GM21528 (cell line): ENCODE measurements around the gene TLE6.
A peak's percentile ranks its signal among the peaks of the same experiment; 100 is the strongest.
"Not testable (repeated sequence)": the region's sequence is repeated elsewhere in the genome, so short reads cannot be mapped to it uniquely, and the experiment has no call there.

Experiments used
- ATAC-seq: cut with Tn5 transposase; IDR thresholded peaks from one replicate; pipeline ENCODE4 v1.9.1; 2021; ENCODE audit warnings: mild to moderate bottlenecking, moderate library complexity; ENCODE audit not compliant: unreplicated experiment, low FRiP score

Gene TLE6

DNA sequence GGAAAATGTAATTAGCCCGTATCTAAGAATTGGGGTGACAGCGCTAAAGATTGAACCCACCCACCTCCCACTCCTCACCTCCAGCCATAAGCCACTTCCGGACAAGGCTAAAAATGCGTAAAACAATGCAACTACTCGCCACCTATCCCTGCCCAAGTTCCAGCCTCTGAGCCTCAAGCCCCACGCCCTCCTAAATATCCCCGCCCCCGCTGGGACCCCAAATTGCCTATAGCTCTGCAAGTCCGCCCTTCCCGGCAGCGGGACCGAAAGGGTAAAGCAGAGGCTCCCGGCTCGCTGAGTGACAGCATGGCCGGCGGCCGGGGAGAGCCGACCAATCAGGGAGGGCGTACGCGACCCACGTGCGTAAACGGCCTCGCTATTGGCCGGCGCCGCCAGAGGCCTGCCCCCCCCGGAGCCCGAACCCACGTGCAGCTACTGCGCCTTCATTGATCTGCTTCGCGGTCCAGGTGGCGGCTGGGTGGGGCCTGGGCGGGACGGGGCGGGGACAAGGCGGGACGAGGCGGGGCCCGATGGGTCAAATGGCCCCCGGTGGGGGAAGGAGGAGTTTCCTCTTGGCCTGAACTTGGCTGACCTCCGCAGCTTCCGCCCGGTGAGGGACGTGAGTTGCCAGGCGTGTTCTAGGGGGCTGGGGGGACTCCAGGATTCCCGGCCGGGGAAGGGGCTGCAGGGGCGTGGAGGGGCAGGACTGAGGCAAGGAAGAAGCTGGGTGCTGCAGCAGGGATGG is at the start of gene TLE6:
Gene TLE6 (plus strand): TSS at position 564 of the 745 bp plus-strand sequence. CDS start 670 bp downstream, outside the sequence.
- peak; percentile 90 for ATAC-seq

DNA sequence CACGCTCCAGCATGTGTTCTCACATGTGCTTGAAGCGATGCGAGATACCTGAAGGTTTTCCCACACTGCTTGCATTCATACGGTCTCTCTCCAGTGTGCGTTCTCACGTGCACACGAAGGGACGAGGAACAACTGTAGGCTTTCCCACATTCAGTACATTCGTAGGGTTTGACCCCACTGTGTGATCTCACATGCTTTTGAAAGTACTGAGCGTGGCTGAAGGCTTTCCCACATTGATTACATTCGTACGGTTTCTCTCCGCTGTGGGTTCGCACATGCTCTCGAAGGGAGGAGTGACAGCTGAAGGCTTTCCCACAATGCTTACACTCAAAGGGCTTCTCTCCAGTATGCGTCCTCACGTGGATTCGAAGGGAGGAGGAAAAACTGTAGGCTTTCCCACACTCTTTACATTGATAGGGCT is 43.9 kb upstream of the TLE6 start:
- no peak for ATAC-seq

- not testable (repeated sequence) for ATAC-seq
These were observed 41.5 kb upstream of the TLE6 start for GRCh38 chr19:2935863-2936262.

- ATAC-seq, result no peak
These were observed 34.3 kb upstream of the TLE6 start for GRCh38 chr19:2942928-2943640.

GRCh38 chr19:2944403-2944774 is 33.0 kb upstream of the TLE6 start:
- ATAC-seq, result no peak

DNA sequence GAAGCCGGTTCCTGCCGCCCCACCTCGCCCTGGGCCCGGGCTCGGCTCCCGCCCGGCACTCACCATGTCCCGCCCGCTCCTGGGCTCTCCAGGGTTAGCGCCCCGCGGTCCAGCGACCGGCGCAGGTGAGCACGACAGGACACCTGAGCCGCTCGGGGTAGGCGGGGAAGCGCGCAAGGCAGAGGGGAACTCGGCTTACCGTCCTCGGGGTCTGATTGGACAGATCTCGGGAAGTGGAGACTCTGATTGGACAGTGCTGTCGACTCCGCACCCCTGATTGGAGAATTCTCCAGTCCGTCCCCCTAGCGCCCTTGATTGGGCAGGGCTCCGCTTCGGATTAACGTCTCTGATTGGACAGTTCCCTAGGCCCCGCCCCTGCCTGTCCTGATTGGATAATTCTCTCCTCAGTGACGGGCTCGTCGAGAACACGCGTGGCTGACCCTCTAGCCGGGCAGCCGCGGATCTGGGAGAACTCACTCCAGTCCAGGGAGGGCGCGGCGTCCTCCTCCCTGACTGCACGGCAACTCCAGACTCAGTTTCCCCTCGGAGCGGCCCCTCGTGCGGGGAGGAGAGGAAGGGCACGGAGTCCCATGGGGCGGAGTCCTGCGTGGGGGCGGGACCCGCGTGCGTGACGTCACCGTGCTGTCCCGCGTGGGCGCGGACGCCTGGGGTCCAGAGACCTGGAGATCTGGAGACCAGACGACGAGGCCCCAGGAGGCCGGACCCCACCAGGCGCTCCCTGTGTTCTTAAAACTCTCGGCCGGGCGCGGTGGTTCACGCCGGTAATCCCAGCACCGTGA is 32.4 kb upstream of the TLE6 start, which contains the start of gene ZNF77:
Gene ZNF77 (minus strand): TSS at position 197 of the 800 bp plus-strand sequence. CDS start 131 bp downstream, at position 66.
- ATAC-seq, result peak; percentile 84

DNA sequence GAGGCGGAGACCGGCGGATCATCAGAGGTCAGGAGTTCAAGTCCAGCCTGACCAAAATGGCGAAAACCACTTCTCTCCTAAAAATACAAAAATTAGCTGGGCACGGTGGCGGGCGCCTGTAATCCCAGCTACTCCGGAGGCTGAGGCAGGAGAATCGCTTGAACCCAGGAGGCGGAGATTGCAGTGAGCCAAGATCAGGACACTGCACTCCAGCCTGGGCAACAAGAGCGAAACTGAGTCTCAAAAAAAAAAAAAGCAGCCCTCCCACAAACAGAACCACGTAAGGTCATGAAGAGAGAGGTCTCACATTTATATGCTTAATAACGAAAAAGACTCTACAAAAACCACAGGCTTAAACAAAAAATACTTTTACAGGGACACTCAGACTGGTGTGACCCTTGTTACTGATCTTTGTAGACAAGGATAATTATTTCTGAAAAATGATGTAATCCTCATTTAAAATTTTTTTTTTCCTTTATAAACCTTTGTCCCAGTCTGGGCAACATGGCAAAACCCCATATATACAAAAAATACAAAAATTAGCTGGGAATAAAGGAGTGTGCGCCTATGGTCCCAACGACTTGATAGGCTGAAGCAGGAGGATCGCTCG is 31.7 kb upstream of the TLE6 start:
- ATAC-seq, result no peak

DNA sequence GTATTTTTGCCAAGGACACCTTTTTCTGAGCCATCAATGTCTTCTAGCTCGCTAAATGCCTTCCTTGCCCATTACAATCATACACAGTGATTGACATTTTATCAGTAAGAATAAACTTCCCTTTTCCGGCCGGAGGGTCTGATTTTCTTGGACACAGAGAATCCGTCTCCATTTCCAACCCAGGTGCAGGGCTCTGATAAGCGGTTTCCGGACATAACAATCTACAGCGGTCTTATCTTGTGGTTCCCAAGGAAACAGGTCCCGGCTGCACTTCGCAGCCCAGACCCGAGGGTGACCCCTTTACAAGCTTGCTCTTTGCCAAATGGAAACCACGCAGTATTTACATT is 27.5 kb upstream of the TLE6 start:
- ATAC-seq, result peak; percentile 5

DNA sequence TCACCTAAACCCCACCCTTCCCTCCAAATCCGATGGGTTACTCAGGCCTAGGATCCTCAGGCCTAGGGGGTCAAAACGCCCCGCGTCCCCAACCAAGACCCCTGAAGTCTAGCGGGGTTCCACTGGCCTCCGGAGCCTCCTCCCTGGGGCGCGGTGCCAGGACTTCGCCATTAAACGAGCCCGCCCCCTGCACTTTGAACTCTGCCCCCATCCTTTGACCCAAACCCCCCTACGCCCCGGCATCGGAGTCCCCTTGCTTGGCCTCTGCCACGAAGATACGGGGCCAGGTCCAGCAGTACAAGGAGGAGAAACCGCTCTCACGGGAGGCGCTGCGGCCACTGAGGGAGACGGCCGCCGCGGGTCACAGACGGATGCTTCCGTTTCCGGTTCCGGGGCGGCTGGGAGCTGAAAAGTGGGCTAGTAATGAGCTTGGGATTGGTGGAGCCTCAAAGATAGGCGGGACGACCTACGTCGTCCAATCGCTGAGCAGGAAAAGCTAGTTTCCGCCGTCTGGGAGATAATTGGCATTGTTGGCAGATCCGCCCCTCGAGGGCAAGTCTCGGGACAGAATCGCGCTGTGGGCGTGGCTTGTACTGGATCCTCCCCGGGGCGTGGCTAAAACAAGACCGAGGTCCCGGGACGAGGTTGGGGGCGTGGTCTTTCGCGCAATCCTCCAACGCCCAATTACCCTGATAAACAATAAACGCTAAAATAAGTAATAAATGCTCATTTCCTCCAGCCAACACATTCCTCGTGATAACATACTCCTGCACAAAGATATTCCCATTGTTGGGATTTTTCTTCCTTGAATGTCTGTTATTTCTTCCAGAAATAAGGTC is 26.9 kb upstream of the TLE6 start:
- ATAC-seq, result peak; percentile 95

DNA sequence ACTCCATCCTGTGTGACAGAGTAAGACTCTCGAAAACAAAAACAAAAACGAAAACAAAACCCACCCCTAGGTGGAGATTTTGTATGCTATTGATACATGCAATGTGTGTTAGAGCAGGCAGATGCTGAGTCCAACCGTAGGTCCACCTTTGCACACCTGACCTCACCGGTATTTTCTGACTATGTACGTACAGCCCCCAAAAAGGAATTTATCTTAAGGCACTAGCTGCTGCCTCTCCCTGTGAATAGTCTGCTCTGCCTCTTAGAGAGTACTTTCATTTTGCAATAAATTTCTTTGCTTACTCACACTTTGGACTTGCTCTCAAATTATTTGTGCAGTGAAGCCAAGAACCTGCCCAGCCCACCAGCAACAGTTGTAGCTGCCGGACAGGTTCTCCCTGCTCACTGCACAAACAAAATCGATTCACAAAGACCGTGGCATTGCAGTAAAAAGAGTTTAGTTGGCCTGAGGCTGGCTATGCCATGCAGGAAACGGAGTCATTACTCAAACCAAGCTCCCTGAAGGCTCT is 24.3 kb upstream of the TLE6 start:
- no peak for ATAC-seq

GRCh38 chr19:2957160-2957559 is 20.2 kb upstream of the TLE6 start:
- no peak for ATAC-seq

DNA sequence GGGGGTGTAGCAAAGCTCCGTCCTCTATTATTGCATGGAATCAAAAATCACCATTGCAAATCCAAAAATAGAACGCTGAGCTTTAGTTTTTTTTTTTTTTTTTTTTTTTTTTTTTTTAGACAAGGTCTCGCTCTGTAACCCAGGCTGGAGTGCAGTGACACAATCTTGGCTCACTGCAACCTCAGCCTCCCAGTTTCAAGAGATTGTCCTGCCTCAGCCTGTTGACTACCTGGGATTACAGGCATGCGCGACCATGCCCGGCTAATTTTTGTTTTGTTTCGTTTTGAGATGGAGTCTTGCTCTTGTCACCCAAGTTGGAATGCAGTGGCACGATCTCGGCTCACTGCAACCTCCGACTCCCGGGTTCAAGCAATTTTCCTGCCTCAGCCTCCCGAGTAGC is 17.2 kb upstream of the TLE6 start:
- ATAC-seq, result no peak

GRCh38 chr19:2962018-2962670 is 15.2 kb upstream of the TLE6 start:
- ATAC-seq, result no peak

DNA sequence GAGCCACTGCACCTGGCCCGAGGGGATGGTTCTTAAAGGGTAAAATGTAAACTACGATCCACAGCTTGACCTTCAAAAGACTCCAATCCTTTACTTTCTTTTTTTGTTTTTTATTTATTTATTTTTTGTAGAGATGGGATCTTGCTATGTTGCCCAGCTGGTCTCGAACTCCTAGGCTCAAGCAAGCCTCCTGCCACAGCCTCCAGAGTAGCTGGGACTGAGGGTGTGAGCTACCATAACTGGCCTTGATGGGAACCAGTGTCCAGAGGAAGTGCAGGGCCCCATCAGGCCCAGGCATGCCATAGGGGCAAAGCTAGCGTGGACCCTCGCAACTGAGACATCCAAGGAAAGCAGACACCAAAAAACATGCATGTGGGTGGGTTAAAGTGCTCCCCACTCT is 14.2 kb upstream of the TLE6 start:
- no peak for ATAC-seq

DNA sequence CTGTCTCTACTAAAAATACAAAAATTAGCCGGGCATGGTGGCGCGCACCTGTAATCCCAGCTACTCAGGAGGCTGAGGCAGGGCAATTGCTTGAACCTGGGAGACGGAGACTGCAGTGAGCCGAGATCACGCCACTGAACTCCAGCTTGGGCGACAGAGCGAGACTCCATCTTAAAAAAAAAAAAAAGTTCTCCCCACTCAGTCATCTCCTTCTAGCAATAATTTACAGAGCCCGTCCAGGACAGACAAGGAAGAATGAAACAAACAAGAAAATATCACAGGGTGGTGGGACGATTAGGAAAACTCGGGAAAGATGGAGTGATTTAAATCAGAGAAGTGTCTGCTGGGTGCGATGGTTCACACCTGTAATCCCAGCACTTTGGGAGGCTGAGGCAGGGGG is 13.7 kb upstream of the TLE6 start:
- not testable (repeated sequence) for ATAC-seq

DNA sequence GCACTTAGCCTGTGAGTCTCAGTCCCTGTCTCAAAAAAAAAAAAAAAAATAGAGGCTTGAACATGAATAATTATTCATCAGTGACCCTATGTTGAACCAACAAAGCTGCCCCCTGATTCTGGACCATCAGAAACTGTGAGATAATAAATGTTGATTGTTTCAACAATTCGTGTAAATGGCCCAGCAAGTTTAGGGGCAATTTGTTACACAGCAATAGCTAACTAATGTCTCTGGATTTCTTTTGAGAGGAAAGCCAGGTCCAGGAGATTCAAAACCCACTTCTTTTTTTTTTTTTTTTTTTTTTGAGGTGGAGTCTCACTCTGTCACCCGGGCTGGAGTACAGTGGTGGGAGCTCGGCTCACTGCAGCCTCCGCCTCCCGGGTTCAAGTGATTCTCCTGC is 12.5 kb upstream of the TLE6 start:
- ATAC-seq, result no peak

- ATAC-seq, result no peak
These were observed 9.4 kb upstream of the TLE6 start for GRCh38 chr19:2967972-2968371.

- no peak for ATAC-seq
These were observed 8.3 kb upstream of the TLE6 start for GRCh38 chr19:2969104-2969504.

GRCh38 chr19:2970201-2970835 is 7.0 kb upstream of the TLE6 start:
- no peak for ATAC-seq
